Upper lobe of left lung (tissue), 4 donors: ENCODE results near the gene SLC28A1.

ENCODE experiments used
- CTCF ChIP-seq, 6 experiments: fragments of 450-650 bp in 4 of 6; fragments of 200-600 bp in 2 of 6; sonication (generic) in 2 of 6; IDR thresholded peaks; one replicate each; pipeline ENCODE4 v1.5.1; 2016 to 2019; ENCODE audit warnings: antibody characterized with exemption in 6 of 6
- EP300 ChIP-seq, 4 donors: sonication (generic); formaldehyde crosslinking; IDR thresholded peaks; one replicate each; pipeline ENCODE4 v1.5.1; 2017; ENCODE audit warnings: antibody characterized with exemption in 4 of 4, control low read depth in 2 of 4
- POLR2A ChIP-seq, 4 donors: fragments of 450-650 bp; IDR thresholded peaks; one replicate each; pipeline ENCODE4 v1.5.1; 2016 to 2017; ENCODE audit warnings: antibody characterized with exemption in 4 of 4, mild to moderate bottlenecking in 2 of 4

DNA sequence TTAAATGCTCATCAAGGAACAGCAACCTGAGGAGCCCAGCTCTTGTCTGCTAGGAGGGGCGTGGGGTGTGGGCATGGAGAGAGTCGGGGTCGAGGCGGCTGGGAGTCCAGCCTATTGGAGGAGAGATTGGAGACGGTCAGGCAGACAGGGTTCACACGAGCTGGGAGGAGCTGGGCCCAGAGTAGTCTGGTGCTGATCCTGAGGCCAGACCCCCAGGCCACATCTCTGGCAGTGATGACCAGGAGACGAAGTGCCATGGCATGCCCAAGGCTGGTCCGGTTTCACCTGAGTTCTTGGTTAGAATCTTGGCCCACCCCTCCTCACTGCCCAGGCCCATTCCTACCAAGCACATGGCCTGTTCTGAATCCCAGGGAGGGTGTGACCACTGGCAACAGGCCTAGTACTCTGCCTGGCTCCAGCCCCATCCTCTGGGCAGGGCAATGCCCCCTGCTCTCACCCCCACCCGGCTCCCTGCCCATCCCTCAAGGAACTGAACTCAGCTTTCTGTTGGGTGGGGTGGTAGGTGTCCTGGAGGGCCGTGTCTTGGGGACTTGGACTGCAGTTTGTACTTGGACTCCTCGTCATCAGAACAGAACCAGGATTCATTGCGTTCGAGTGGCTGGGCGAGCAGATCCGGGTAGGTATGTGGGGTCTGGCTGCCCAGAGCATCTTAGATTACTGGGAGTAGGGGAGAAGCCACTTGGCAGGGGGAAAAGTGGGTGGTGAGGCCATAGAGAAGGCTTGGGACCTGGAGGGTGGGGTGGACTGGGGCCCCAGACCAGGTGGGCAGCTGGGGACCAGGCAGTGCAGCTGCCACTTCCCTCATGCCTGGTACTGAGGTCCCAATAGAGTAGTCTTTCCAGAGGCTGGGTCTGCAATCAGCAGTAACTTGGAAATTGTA lies 20.8 kb downstream of the SLC28A1 start:
- TF ChIP-seq CTCF (IDR thresholded peaks at IDR 0.05), result no peak
- no peak for TF ChIP-seq EP300 (IDR thresholded peaks at IDR 0.05)
- TF ChIP-seq POLR2A (IDR thresholded peaks at IDR 0.05), result no peak
